Neural cell (in vitro differentiated cells): ENCODE data around the gene ETFB. TPM values are rescaled to one million over a fixed set of nuclear protein-coding genes. Genes with fewer than 3 reads are reported as not detected.

Source experiments
- H2AFZ ChIP-seq: fragments of 200-600, 300-800 bp; sonication (generic), shearing (Covaris generic); 2 replicates; pipeline ENCODE4 v1.6.0; 2014; ENCODE audit warnings: low read depth, mild to moderate bottlenecking, antibody characterized with exemption, low read length, moderate library complexity
- H3F3A ChIP-seq: fragments of 200-600 bp; shearing (Covaris generic); 2 replicates; pipeline ENCODE4 v1.6.1; 2016; ENCODE audit warnings: mild to moderate bottlenecking, moderate library complexity, mixed read lengths, antibody characterized with exemption, low read length; ENCODE audit not compliant: insufficient read depth, poor library complexity, severe bottlenecking
- H3K27ac ChIP-seq: fragments of 200-600, 300-800 bp; sonication (generic), shearing (Covaris generic); 2 replicates; pipeline ENCODE4 v1.5.1; 2014; ENCODE audit warnings: mild to moderate bottlenecking, low read length, moderate library complexity
- H3K27me3 ChIP-seq: fragments of 300-800, 200-600 bp; sonication (generic), shearing (Covaris generic); 2 replicates; pipeline ENCODE4 v1.6.0; 2014; ENCODE audit warnings: mild to moderate bottlenecking, low read depth, low read length, moderate library complexity; ENCODE audit not compliant: insufficient read depth
- H3K36me3 ChIP-seq: fragments of 300-800, 200-600 bp; sonication (generic), shearing (Covaris generic); 2 replicates; pipeline ENCODE4 v1.5.1; 2014; ENCODE audit warnings: mild to moderate bottlenecking, antibody characterized with exemption, low read length, moderate library complexity; ENCODE audit not compliant: insufficient read depth
- H3K4me2 ChIP-seq: fragments of 300-800, 200-600 bp; sonication (generic), shearing (Covaris generic); 2 replicates; pipeline ENCODE4 v1.6.0; 2014; ENCODE audit warnings: mild to moderate bottlenecking, low read length
- H3K4me3 ChIP-seq: fragments of 300-800, 200-600 bp; sonication (generic), shearing (Covaris generic); 2 replicates; pipeline ENCODE4 v1.5.1; 2014; ENCODE audit warnings: mild to moderate bottlenecking, low read length, moderate library complexity
- H3K79me2 ChIP-seq: fragments of 200-600 bp; shearing (Covaris generic); replicated peaks from 2 replicates; pipeline ENCODE4 v1.6.0; 2014; ENCODE audit warnings: mild to moderate bottlenecking, low read length, moderate library complexity; ENCODE audit not compliant: insufficient read depth
- H3K9ac ChIP-seq: fragments of 300-800, 200-600 bp; sonication (generic), shearing (Covaris generic); 2 replicates; pipeline ENCODE4 v1.6.1; 2016; ENCODE audit warnings: mild to moderate bottlenecking, low read length, mixed read lengths
- H3K9me2 ChIP-seq: fragments of 200-600 bp; shearing (Covaris generic); 2 replicates; pipeline ENCODE4 v1.6.1; 2016; ENCODE audit warnings: mild to moderate bottlenecking, low read length, mixed read lengths; ENCODE audit not compliant: insufficient read depth
- H3K9me3 ChIP-seq: fragments of 200-600, 300-800 bp; sonication (generic), shearing (Covaris generic); 2 replicates; pipeline ENCODE4 v1.6.1; 2016; ENCODE audit warnings: mild to moderate bottlenecking, mixed run types, low read length, moderate library complexity, mixed read lengths
- H4K20me1 ChIP-seq: fragments of 200-600 bp; shearing (Covaris generic); 2 replicates; pipeline ENCODE4 v1.6.1; 2016; ENCODE audit warnings: mild to moderate bottlenecking, mixed run types; ENCODE audit not compliant: insufficient read depth
- EP300 ChIP-seq: fragments of 450-650 bp; conservative IDR thresholded peaks from 2 replicates; pipeline ENCODE4 v1.6.1; 2014; ENCODE audit warnings: antibody characterized with exemption, mild to moderate bottlenecking, moderate library complexity; ENCODE audit not compliant: poor library complexity, severe bottlenecking
- EZH2 ChIP-seq: fragments of 200-600, 300-800 bp; shearing (Covaris generic), sonication (generic); IDR thresholded peaks from 2 replicates; pipeline ENCODE4 v1.6.1; 2014; ENCODE audit warnings: antibody characterized with exemption, low read length, borderline replicate concordance, mild to moderate bottlenecking; ENCODE audit not compliant: insufficient read depth, poor library complexity, severe bottlenecking
- MXI1 ChIP-seq: fragments of 450-650 bp; conservative IDR thresholded peaks from 2 replicates; pipeline ENCODE4 v1.6.1; 2014; ENCODE audit warnings: antibody characterized with exemption, mild to moderate bottlenecking; ENCODE audit not compliant: poor library complexity, severe bottlenecking
- POLR2AphosphoS5 ChIP-seq: IDR thresholded peaks from 2 replicates; pipeline ENCODE4 v1.6.1; 2012
- RAD21 ChIP-seq: fragments of 450-650 bp; conservative IDR thresholded peaks from 2 replicates; pipeline ENCODE4 v1.6.1; 2014; ENCODE audit warnings: antibody characterized with exemption, mild to moderate bottlenecking, moderate library complexity
- SMC3 ChIP-seq: fragments of 450-650 bp; conservative IDR thresholded peaks from 2 replicates; pipeline ENCODE4 v1.6.1; 2014; ENCODE audit warnings: antibody characterized with exemption, mild to moderate bottlenecking, moderate library complexity; ENCODE audit not compliant: poor library complexity
- TAF1 ChIP-seq: IDR thresholded peaks from 2 replicates; pipeline ENCODE4 v1.6.1; 2012; ENCODE audit warnings: low read depth
- polyA plus RNA-seq: library from polyadenylated mRNA; depleted of rRNA; stranded (reverse); fragments of >200 nt; gene quantifications from 2 replicates; pipeline ENCODE4 v1.2.3, GENCODE V29; 2014
- TF ChIP-seq, protein P1 (sequence below): fragments of 450-650 bp; IDR thresholded peaks from 2 replicates; pipeline ENCODE4 v1.5.1; 2014; ENCODE audit warnings: antibody characterized with exemption, mild to moderate bottlenecking, moderate library complexity; ENCODE audit not compliant: poor library complexity, severe bottlenecking
- TF ChIP-seq, protein P2 (sequence below): IDR thresholded peaks from 2 replicates; pipeline ENCODE4 v1.6.1; 2012; ENCODE audit warnings: borderline replicate concordance

The ETFB gene
- polyA plus RNA-seq, 1 donor from 2014 or later: 383 TPM

DNA sequence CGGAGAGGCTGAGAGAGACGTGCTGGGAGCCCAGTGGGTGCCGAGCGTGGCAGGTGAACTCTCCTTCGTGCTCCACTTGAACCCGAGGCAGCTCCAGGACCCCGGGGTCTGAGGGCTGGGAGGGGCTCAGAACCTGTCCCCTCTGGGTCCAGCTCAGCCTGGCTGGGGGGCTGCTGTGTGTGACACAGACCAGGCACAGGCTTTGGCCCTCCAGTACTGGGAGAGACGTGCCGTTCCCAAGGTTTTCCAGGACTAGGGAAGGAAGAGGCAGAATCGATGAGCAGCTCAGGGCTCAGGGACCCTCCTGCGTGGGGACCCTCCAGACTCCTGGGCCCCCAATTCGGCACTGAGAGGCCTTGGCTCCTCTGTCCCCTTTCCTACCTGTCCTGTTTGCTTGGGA, 49.0 kb upstream of the ETFB start (continued):
- TF ChIP-seq MXI1 (no peak), EP300 (no peak)

DNA sequence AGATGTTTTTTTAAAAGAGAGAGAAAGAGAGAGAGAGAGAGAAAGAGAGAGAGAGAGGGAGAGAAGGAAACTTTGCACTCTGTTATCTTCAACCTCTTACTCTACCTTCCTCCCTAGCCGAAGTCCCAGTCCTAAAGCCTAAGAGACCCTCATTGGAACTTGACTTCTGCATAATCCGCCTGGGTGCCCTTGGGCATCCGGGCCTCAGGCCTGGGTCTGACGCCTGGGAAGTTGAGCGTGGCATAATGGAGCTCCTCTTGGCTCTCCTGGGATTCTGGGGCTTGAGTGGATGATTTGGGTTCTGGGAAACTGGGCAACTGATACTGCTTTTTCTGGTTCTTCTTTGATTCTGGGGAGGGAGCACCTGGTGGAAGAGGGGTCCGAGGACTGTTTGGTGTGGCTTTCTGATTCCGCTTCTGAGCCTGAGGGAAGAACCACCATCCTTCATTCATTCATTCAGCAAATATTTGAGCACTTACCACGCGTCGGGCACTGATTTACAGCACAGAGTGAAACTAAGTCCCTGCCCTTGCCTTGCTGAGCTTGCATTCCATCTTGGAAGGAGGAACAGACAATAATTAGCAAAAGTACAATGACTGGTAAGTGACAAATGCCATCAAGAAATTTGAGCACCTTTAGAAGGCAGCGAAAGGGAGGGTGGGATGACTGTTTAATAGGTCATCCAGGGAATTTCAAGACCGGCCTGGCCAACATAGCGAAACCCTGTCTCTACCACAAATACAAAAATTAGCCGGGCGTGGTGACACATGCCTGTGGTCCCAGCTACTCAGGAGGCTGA, 45.0 kb upstream of the ETFB start:
- TF ChIP-seq, protein P1, sequence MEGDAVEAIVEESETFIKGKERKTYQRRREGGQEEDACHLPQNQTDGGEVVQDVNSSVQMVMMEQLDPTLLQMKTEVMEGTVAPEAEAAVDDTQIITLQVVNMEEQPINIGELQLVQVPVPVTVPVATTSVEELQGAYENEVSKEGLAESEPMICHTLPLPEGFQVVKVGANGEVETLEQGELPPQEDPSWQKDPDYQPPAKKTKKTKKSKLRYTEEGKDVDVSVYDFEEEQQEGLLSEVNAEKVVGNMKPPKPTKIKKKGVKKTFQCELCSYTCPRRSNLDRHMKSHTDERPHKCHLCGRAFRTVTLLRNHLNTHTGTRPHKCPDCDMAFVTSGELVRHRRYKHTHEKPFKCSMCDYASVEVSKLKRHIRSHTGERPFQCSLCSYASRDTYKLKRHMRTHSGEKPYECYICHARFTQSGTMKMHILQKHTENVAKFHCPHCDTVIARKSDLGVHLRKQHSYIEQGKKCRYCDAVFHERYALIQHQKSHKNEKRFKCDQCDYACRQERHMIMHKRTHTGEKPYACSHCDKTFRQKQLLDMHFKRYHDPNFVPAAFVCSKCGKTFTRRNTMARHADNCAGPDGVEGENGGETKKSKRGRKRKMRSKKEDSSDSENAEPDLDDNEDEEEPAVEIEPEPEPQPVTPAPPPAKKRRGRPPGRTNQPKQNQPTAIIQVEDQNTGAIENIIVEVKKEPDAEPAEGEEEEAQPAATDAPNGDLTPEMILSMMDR: no peak
- TF ChIP-seq EZH2: no peak
- TF ChIP-seq TAF1: no peak
- TF ChIP-seq SMC3: no peak
- TF ChIP-seq, protein P2, sequence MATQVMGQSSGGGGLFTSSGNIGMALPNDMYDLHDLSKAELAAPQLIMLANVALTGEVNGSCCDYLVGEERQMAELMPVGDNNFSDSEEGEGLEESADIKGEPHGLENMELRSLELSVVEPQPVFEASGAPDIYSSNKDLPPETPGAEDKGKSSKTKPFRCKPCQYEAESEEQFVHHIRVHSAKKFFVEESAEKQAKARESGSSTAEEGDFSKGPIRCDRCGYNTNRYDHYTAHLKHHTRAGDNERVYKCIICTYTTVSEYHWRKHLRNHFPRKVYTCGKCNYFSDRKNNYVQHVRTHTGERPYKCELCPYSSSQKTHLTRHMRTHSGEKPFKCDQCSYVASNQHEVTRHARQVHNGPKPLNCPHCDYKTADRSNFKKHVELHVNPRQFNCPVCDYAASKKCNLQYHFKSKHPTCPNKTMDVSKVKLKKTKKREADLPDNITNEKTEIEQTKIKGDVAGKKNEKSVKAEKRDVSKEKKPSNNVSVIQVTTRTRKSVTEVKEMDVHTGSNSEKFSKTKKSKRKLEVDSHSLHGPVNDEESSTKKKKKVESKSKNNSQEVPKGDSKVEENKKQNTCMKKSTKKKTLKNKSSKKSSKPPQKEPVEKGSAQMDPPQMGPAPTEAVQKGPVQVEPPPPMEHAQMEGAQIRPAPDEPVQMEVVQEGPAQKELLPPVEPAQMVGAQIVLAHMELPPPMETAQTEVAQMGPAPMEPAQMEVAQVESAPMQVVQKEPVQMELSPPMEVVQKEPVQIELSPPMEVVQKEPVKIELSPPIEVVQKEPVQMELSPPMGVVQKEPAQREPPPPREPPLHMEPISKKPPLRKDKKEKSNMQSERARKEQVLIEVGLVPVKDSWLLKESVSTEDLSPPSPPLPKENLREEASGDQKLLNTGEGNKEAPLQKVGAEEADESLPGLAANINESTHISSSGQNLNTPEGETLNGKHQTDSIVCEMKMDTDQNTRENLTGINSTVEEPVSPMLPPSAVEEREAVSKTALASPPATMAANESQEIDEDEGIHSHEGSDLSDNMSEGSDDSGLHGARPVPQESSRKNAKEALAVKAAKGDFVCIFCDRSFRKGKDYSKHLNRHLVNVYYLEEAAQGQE: no peak
- TF ChIP-seq MXI1: no peak
- TF ChIP-seq RAD21: no peak
- no peak for TF ChIP-seq POLR2AphosphoS5
- TF ChIP-seq EP300: no peak

DNA sequence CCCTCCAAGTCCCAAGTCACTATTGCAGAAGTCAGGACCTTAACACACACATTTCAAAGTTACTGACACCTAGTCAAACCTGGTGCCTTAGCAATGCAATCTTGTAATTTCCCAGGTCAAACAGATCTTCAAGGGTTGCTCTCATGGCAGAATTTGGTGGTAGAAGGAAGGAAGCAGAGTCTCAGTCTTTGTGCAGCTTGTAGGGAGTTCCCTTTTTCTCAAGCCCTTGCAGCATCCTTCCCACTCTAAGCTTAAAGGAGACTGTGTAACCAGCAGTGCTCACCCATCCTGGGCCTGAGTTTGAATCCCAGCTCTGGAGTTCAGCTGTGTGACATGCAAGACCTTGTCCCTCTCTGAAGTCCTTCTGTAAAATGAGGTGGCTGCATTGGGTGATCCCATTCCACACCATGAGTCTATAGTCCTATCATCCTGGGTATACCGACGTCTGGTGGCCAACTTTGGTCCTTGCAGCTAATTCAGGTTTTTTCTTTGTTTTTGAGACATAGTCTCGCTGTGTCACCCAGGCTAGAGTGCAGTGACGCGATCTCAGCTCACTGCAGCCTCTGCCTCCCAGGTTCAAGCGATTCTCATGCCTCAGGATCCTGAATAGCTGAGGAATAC, 41.4 kb upstream of the ETFB start:
- H3F3A ChIP-seq: no peaks in the 10 kb centered on the region
- H3K36me3 ChIP-seq: no peaks in the 10 kb centered on the region
- no peak overlapping the region for H2AFZ ChIP-seq
- H3K9me2 ChIP-seq: no peaks in the 10 kb centered on the region
- H3K79me2 ChIP-seq: no peaks in the 10 kb centered on the region
- H3K4me2 ChIP-seq: no peak overlapping the region
- H3K27ac ChIP-seq: no peak overlapping the region
- no peaks in the 10 kb centered on the region for H3K9me3 ChIP-seq
- H4K20me1 ChIP-seq: no peaks in the 10 kb centered on the region
- no peak overlapping the region for H3K4me3 ChIP-seq
- TF ChIP-seq EP300: no peak
- TF ChIP-seq RAD21: no peak
- TF ChIP-seq SMC3: no peak
- no peak for TF ChIP-seq TAF1
- no peak for TF ChIP-seq MXI1
- TF ChIP-seq POLR2AphosphoS5: no peak
- TF ChIP-seq, protein P1: no peak
- TF ChIP-seq, protein P2: no peak
- no peak for TF ChIP-seq EZH2
- H3K9ac ChIP-seq: no peak overlapping the region
- H3K27me3 ChIP-seq: no peaks in the 10 kb centered on the region

More for the DNA sequence above, 45.0 kb upstream of the ETFB start:
- H3K4me3 ChIP-seq: no peak overlapping the region
- no peak overlapping the region for H3K4me2 ChIP-seq
- no peak overlapping the region for H2AFZ ChIP-seq
- H3K36me3 ChIP-seq: no peaks in the 10 kb centered on the region
- H3K27ac ChIP-seq: no peak overlapping the region
- H3F3A ChIP-seq: no peaks in the 10 kb centered on the region
- no peaks in the 10 kb centered on the region for H4K20me1 ChIP-seq
- H3K9me2 ChIP-seq: no peaks in the 10 kb centered on the region
- no peaks in the 10 kb centered on the region for H3K79me2 ChIP-seq
- no peaks in the 10 kb centered on the region for H3K27me3 ChIP-seq
- H3K9ac ChIP-seq: no peak overlapping the region
- no peaks in the 10 kb centered on the region for H3K9me3 ChIP-seq
